Measurements from ENCODE around the gene TSPAN18. TPM values are rescaled to one million over a fixed set of nuclear protein-coding genes. Genes with fewer than 3 reads are reported as not detected.

TSPAN18 gene
- total RNA-seq, 2 experiments from 2014 or later, result 5.8 to 8.2 TPM

DNA sequence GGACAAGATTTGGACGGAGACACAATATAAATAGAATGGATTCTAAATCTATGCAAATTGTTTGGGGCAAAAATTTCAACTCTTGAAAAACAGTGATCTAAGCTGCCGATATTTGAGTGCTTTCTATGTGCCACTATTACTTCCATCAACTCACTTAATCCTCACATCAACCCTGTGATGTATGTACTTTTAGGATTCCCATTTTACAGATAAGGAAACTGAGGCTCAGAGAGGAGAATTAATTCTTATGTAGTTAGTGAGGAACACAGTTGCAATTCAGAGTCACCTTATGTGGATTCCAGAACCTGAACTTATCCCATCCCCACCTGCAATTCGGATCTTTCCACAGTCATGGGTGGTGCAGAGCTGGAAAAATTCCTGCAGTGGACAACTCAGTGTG is 60.3 kb downstream of the TSPAN18 start:
- H3K27me3 Mint-ChIP-seq, result no peaks in the 10 kb centered on the region
- H3K36me3 Mint-ChIP-seq, result no peaks in the 10 kb centered on the region
- POLR2A ChIA-PET, result no interaction called here
- no peak for DNase-seq
- H3K4me3 Mint-ChIP-seq, result no peak overlapping the region
- H3K4me1 Mint-ChIP-seq (ENCODE audit: low read depth), result no peaks in the 10 kb centered on the region
- CTCF ChIA-PET, result interaction anchor here (4.0 kb wide), 1 partner anchor 12 kb away, joined by 29 read pairs; no protein-coding TSS in a partner anchor
- H3K9me3 Mint-ChIP-seq, result no peaks in the 10 kb centered on the region
- no peak overlapping the region for H3K27ac Mint-ChIP-seq
- intact Hi-C loops (cut with micrococcal nuclease), result no loop called here

DNA sequence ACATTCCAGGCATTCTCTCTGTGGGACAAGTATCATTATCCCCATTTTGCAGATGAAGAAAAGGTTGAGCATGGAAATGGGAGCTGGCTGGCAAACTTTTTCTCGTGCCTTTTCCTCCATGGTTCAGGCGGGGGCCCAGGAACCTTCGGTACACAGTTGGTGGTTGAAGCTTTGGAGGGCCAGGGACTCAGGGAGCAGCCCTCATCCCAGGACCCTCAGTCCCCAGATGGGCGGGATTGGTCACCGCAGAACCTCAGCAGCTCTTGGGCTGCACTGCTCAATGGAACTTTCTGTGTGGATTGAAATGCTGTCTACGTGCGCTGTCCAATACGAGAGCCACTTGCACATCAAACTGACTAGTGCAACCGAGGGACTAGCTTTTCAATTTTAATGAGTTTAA is 61.2 kb downstream of the TSPAN18 start:
- H3K27ac Mint-ChIP-seq, result no peak overlapping the region
- intact Hi-C loops (cut with micrococcal nuclease), result no loop called here
- no peaks in the 10 kb centered on the region for H3K9me3 Mint-ChIP-seq
- no peak overlapping the region for H3K4me3 Mint-ChIP-seq
- H3K27me3 Mint-ChIP-seq, result no peaks in the 10 kb centered on the region
- H3K36me3 Mint-ChIP-seq, result no peaks in the 10 kb centered on the region
- DNase-seq, result no peak
- H3K4me1 Mint-ChIP-seq (ENCODE audit: low read depth), result no peaks in the 10 kb centered on the region
- ChIA-PET POLR2A (interaction anchor here (0.6 kb wide), 1 partner anchor 1478 kb away, joined by 3 read pairs; no protein-coding TSS in a partner anchor), CTCF (interaction anchor here (1.4 to 4.0 kb wide), 3 partner anchors 13 to 139 kb away, joined by 4 to 29 read pairs (median 11); no protein-coding TSS in a partner anchor)

DNA sequence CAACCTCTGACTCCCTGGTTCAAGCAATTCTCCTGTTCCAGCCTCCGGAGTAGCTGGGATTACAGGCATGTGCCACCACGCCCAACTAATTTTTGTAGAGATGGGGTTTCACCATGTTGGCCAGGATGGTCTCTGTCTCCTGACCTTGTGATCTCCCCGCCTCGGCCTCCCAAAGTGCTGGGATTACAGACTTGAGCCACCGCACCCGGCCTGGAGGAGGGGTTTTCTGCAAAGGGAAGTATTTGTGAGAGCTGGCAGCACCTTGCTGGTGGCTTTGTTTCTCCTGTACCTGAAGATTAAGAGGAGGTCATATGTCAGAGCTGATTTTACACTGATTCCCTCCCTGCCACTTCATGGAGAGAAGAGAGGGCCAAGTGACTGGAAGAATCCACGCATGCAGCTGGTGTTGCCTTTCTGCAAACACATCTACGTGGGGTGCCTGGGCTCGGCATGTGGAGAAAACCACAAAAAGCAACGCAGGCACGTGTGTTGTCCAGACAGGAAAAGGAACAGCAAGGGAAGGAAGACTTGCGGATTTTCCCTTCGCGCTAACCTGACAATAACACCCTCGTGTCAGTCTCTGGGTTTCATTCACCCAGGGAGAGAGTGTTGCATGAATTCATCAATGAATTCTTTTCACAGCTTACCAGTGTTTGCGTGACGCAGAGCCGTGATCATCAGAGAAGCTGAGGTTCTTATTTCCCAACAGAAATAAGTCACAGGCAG is 61.9 kb downstream of the TSPAN18 start:
- H3K36me3 Mint-ChIP-seq, result no peaks in the 10 kb centered on the region
- no peaks in the 10 kb centered on the region for H3K4me1 Mint-ChIP-seq (ENCODE audit: low read depth)
- intact Hi-C loops (cut with micrococcal nuclease), result no loop called here
- ChIA-PET CTCF (interaction anchor here (0.7 to 4.0 kb wide), 4 partner anchors 14 to 138 kb away, joined by 3 to 29 read pairs (median 8); no protein-coding TSS in a partner anchor), POLR2A (no interaction called here)
- H3K4me3 Mint-ChIP-seq, result no peak overlapping the region
- no peaks in the 10 kb centered on the region for H3K9me3 Mint-ChIP-seq
- no peak for DNase-seq
- H3K27ac Mint-ChIP-seq, result no peak overlapping the region
- H3K27me3 Mint-ChIP-seq, result no peaks in the 10 kb centered on the region

DNA sequence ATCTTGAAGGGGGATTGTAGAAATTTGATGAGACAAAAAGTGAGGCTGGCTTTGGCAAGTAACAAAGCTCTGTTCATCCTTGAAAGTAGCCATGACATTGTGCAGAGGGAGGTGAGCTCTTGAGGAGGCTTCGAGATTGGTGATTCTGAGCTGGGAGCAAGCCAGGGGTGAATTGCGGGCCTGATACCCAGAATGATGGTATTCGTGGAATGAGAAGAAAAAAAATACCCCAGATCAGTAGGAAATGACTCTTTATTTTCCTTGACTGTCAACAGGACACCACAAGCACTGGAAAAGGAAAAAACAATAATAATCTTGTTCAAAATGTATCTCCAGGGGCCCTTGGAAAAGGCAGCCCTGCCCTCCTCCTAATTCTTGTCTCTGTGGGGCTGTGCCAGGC is 62.7 kb downstream of the TSPAN18 start:
- no peak for DNase-seq
- no peaks in the 10 kb centered on the region for H3K4me1 Mint-ChIP-seq (ENCODE audit: low read depth)
- intact Hi-C loops (cut with micrococcal nuclease), result no loop called here
- H3K9me3 Mint-ChIP-seq, result no peaks in the 10 kb centered on the region
- no peaks in the 10 kb centered on the region for H3K36me3 Mint-ChIP-seq
- CTCF ChIA-PET, result interaction anchor here (0.6 to 4.0 kb wide), 5 partner anchors 14 to 137 kb away, joined by 3 to 29 read pairs (median 4); no protein-coding TSS in a partner anchor
- no peak overlapping the region for H3K27ac Mint-ChIP-seq
- no peaks in the 10 kb centered on the region for H3K27me3 Mint-ChIP-seq
- H3K4me3 Mint-ChIP-seq, result no peak overlapping the region
- POLR2A ChIA-PET, result no interaction called here

DNA sequence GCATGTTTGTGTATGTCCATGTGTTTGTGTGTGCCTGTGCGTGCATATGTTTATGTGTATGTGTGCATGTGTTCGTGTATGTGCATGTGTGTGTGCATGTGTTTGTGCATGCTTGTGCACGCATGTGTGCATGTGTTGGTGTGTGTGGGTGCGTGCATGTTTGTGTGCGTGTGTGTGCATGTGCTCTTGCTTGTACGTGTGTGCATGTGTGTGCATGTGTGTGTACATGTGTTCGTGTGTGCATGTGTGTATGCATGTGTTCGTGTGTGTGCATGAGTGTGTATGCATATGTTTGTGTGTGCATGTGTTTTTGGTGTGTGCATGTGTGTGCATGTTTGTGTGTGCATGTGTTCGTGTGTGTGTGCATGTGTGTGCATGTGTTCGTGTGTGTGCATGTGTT is 63.4 kb downstream of the TSPAN18 start:
- ChIA-PET CTCF (interaction anchor here (4.0 kb wide), 1 partner anchor 15 kb away, joined by 29 read pairs; no protein-coding TSS in a partner anchor), POLR2A (no interaction called here)
- Mint-ChIP-seq H3K27ac (no peak overlapping the region), H3K9me3 (no peaks in the 10 kb centered on the region), H3K4me3 (no peak overlapping the region), H3K4me1 (ENCODE audit: low read depth) (no peaks in the 10 kb centered on the region), H3K36me3 (no peaks in the 10 kb centered on the region), H3K27me3 (no peaks in the 10 kb centered on the region)
- DNase-seq, result no peak
- intact Hi-C loops (cut with micrococcal nuclease), result no loop called here

DNA sequence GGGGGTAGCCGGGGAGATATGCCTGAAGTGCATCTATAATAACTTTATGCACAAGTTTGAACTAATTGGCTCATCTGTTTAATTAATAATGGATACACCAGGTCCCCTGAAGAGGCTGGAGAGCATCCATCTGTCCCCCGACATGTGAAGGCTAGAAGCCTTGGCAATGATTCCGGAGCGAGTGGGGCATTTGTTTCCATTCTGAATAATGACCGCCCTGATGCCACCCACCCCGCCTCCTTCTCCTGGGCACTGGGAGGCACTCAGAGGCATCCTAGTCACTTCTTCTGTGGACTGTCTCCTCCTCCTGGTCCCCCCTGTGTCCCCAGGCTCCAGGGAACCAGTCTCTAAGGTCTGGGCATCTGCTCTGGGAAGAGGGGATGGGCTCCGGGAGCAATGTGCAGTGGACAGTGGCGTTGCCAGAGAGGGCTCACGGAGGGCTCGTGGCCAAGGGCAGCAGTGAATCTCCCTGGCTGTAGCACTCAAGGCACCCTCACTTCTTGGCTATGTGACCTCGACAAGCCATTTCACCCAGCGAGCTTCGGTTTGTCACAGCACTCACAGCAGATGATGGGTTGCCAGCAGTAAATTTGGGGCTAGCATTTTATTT is 64.7 kb downstream of the TSPAN18 start:
- CTCF ChIA-PET, result no interaction called here
- H3K4me3 Mint-ChIP-seq, result no peak overlapping the region
- no peaks in the 10 kb centered on the region for H3K4me1 Mint-ChIP-seq (ENCODE audit: low read depth)
- intact Hi-C loops (cut with micrococcal nuclease), result no loop called here
- no peak overlapping the region for H3K27ac Mint-ChIP-seq
- no peaks in the 10 kb centered on the region for H3K27me3 Mint-ChIP-seq
- H3K36me3 Mint-ChIP-seq, result peaks cover 2% of the 10 kb centered on the region
- no peaks in the 10 kb centered on the region for H3K9me3 Mint-ChIP-seq
- no peak for DNase-seq
- POLR2A ChIA-PET, result no interaction called here

DNA sequence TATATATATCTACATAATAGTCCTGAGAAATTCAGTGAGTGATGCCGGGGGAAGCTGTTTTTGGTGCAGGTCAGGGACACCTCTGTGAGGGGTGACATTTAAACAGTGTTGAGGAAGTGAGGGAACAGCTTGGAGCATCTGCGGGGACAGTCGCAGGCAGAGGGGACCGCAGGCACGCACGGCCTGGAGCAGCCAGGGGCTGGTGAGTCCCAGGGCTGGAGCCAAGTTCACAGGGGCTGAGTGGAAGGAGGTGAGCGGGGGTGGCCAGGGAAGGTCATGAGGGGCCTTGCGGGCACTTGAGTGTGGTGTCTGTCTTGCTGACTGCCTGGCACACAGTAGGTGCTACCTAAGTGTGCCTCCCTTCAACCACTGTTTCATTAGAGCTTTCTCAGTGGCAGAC is 65.4 kb downstream of the TSPAN18 start:
- Mint-ChIP-seq H3K9me3 (no peaks in the 10 kb centered on the region), H3K27ac (no peak overlapping the region), H3K4me3 (no peak overlapping the region), H3K27me3 (no peaks in the 10 kb centered on the region), H3K36me3 (peaks cover 2% of the 10 kb centered on the region), H3K4me1 (ENCODE audit: low read depth) (no peaks in the 10 kb centered on the region)
- DNase-seq, result no peak
- ChIA-PET CTCF (interaction anchor here (4.1 kb wide), 1 partner anchor 17 kb away, joined by 22 read pairs; no protein-coding TSS in a partner anchor), POLR2A (no interaction called here)
- intact Hi-C loops (cut with micrococcal nuclease), result no loop called here

DNA sequence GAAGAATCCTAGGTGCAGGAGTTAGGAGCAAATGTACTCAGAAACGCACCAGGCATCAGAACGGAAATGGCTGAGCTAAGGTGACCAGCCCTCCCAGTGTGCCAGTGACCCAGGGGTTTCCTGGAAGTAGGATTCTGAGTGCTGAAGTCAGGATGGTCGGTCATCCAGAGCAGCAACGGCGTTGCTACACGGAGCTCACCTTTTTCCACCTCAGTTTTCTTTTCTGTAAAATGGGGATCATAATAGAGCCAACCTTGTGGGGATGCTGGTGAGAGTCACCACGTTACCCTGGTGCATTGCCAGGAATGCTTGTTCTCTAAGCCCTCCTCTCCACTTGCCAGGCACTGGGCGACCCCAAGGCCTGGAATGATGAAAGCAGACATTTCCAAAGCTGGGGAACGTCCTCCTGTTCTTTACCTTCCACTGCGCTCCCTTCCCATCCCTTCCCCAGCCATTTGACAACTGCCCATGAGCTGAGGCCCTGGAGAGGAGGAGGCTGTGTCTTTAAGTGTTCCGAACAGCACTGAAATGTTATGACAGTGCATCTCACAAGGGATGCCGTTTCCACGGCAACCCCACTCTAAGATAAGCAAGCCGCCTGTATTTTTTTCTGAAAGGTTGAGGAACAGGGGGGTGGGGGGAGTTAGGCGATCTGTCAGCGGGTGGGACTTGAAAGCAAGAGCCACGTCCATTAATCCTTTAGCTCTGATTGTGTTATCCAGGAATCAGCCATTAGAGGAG is 66.8 kb downstream of the TSPAN18 start:
- intact Hi-C loops (cut with micrococcal nuclease), result no loop called here
- CTCF ChIA-PET, result interaction anchor here (1.1 to 4.1 kb wide), 3 partner anchors 9 to 18 kb away, joined by 3 to 22 read pairs (median 3); no protein-coding TSS in a partner anchor
- H3K27me3 Mint-ChIP-seq, result no peaks in the 10 kb centered on the region

DNA sequence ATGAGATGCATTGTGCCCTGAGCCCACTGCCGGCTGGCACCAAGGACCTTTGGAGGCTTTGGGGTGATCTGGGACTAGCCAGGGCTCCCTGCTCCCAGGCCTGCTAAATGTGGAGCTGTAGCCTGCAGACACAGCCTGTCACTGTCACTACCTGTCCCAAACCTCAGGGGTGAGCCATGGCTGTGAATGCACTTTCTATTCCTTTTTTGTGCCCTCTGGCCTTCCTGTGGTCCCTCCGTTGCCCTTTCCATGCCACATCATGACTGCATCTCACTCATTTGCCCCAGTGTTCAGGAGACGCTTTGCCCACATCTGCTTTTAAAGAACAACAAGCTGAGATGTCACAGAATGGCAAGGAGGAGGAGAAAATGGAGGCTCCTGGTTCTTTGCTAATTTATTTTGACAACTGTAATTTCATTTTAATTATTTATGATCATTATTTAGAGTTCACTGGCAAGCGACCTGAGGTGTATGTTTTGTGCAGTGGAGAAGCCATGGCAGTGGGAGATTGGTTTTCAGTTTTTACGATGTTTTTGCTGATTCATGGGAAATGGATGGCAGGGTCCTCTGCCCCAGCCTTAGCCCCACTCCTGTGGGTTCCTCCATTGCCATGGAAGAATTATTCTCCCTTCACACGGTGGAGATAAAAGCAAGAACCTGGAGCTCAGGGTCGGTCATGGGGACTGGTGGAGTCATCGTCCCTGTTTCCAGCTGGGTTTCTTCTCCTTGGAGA is 69.2 kb downstream of the TSPAN18 start:
- no peak overlapping the region for H3K27ac Mint-ChIP-seq
- POLR2A ChIA-PET, result no interaction called here
- intact Hi-C loops (cut with micrococcal nuclease), result no loop called here

More for the DNA sequence above, 66.8 kb downstream of the TSPAN18 start:
- H3K9me3 Mint-ChIP-seq, result no peaks in the 10 kb centered on the region
- no peak overlapping the region for H3K27ac Mint-ChIP-seq
- peaks cover 2% of the 10 kb centered on the region for H3K36me3 Mint-ChIP-seq
- no peak for DNase-seq
- no peaks in the 10 kb centered on the region for H3K4me1 Mint-ChIP-seq (ENCODE audit: low read depth)
- POLR2A ChIA-PET, result no interaction called here
- no peak overlapping the region for H3K4me3 Mint-ChIP-seq

DNA sequence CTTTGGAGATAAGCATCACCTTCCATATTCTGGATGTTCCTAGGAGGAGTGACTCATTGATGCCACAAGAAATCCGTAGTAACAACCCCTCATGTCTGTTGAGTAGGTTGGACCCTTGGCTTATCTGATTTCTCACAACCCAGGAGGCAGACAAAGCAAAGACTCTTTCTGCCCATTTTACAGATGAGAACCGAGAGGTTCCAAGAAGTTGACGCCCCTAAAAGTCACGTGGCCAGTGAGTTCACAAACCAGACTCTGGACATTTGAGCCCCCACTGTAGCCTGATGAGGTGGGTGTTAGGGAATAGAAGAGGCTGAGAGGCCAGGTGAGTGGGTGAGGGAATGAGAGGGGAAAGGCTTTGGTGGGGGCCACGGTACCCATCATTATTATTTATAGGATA is 70.3 kb downstream of the TSPAN18 start:
- H3K27me3 Mint-ChIP-seq, result no peaks in the 10 kb centered on the region
- peaks cover 2% of the 10 kb centered on the region for H3K36me3 Mint-ChIP-seq
- no peaks in the 10 kb centered on the region for H3K4me1 Mint-ChIP-seq (ENCODE audit: low read depth)
- H3K27ac Mint-ChIP-seq, result no peak overlapping the region
- no peak overlapping the region for H3K4me3 Mint-ChIP-seq
- DNase-seq, result no peak
- intact Hi-C loops (cut with micrococcal nuclease), result no loop called here
- no peaks in the 10 kb centered on the region for H3K9me3 Mint-ChIP-seq
- CTCF ChIA-PET, result no interaction called here
- POLR2A ChIA-PET, result no interaction called here

More for the DNA sequence above, 69.2 kb downstream of the TSPAN18 start:
- H3K36me3 Mint-ChIP-seq, result peaks cover 2% of the 10 kb centered on the region
- CTCF ChIA-PET, result interaction anchor here (4.1 kb wide), 1 partner anchor 20 kb away, joined by 22 read pairs; no protein-coding TSS in a partner anchor
- no peaks in the 10 kb centered on the region for H3K9me3 Mint-ChIP-seq
- H3K4me1 Mint-ChIP-seq (ENCODE audit: low read depth), result no peaks in the 10 kb centered on the region
- no peak overlapping the region for H3K4me3 Mint-ChIP-seq
- no peaks in the 10 kb centered on the region for H3K27me3 Mint-ChIP-seq
- DNase-seq, result no peak

DNA sequence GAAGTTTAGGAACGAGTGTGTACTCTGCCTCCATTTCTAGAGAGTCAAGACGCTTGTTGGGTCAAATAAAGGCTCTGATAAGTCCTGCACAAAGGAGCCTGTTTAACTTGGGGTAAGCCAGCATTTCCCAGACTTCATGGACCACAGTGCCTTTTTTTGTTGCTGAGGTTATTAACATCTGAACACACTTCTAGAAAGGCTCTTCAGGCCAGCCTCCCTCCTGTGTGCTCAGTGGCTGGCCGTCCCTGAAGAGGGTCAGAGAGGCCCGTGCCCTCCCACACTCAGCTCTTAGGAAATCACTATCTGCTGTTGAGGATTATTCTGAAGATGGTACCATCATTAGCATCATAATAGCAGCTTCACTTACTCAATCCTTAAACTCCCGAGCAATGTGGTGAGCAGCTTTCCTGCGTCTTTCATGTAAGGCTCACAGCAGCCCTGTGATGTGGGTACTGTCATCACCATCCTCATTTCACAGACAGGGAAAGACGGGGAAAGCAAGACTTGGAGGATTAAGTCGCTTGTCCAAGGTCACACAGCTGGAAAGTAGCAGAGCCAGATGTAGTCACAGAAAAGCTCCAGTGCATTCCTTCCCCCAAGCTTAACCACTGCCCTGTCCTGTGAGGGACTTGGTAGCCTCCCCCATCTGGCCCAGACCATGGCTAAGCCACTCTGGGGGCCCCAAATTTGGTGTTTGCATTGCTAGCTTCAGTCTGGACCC is 71.3 kb downstream of the TSPAN18 start:
- intact Hi-C loops (cut with micrococcal nuclease), result no loop called here
- POLR2A ChIA-PET, result no interaction called here
- DNase-seq, result no peak
- no peak overlapping the region for H3K27ac Mint-ChIP-seq
- H3K27me3 Mint-ChIP-seq, result no peaks in the 10 kb centered on the region
- CTCF ChIA-PET, result interaction anchor here (1.5 kb wide), 1 partner anchor 23 kb away, joined by 7 read pairs; no protein-coding TSS in a partner anchor
- H3K4me1 Mint-ChIP-seq (ENCODE audit: low read depth), result no peaks in the 10 kb centered on the region
- H3K36me3 Mint-ChIP-seq, result peaks cover 2% of the 10 kb centered on the region
- no peaks in the 10 kb centered on the region for H3K9me3 Mint-ChIP-seq
- no peak overlapping the region for H3K4me3 Mint-ChIP-seq
